Mammary epithelial cell (primary cell): ENCODE data around the gene PEX26.

Experiments used
- CTCF ChIP-seq, 2 donors: IDR thresholded peaks in 1 of 2; conservative IDR thresholded peaks in 1 of 2; 2 replicates each; pipeline ENCODE4 v1.5.1; 2011 to 2012; ENCODE audit warnings: inconsistent platforms in 2 of 2, low read length in 2 of 2, mild to moderate bottlenecking in 2 of 2, control low read depth in 1 of 2, low read depth in 1 of 2; ENCODE audit not compliant: insufficient read depth in 1 of 2; ENCODE audit errors: extremely low read depth in 1 of 2
- EZH2 ChIP-seq: IDR thresholded peaks from 2 replicates; pipeline ENCODE4 v1.6.1; 2012; ENCODE audit warnings: low read length, inconsistent platforms, borderline replicate concordance

GRCh38 chr22:18029686-18030267 lies 48.0 kb upstream of the PEX26 start:
- no peak for TF ChIP-seq CTCF (conservative IDR thresholded peaks at IDR 0.05 in 1 of 2, IDR thresholded peaks at IDR 0.05 in 1 of 2; ENCODE audit: extremely low read depth in 1 of 2, insufficient read depth in 1 of 2, low read depth in 1 of 2, low read length in 2 of 2)
- TF ChIP-seq EZH2, result no peak
